ENCODE data around the gene NKX6-2.
"Not testable (repeated sequence)": the region's sequence is repeated elsewhere in the genome, so short reads cannot be mapped to it uniquely, and the experiment has no call there.

The NKX6-2 gene

DNA sequence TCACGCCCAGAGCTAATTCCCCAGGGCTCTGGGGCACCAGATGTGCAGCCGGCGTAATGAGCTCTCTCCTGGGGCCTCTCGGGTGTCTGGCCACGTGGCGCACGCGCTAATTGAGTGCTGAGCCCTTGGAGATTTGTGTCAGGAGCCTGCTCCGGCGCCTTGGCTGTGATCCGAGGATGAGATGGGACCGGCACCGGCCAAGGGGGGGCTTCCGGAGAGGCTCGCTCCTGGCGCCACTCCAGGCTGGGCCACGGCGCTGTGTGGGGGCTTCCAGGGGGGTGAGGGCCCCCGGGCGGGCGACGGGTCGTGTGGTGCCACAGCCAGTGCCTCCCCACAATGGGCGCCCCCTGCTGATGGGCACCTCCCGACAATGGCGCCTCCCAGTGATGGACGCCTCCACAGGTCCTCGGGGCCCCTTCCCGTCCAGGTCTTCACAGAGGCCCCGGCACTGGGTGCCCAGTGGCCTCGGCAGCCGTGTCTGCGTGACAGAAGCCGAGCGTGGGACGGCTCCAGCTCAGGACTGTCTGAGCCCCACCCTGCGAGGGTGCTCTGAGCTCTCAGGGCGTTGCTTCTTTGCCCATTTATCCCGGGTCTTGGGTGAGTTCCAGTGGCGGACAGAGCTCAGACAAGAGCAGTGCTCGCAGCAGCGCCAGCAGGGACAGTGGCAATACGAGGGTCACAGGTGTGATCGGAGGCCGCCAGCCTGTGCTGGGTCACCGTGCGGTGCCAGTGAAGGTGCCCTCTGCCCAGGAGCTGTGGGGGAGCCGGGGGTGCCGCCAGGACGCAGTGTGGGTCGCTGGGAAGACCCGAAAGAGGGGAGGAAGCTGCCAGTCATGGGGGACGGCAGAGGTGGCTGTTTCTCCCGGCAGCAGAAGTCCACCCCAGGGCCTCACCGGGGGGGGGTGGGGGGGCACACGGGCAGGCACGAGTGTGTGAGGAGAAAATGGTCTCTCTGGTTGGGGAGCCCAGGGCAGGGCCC, 8.2 kb upstream of the NKX6-2 start:
- no peak for FAIRE-seq

GRCh38 chr10:132793213-132793612, 7.3 kb upstream of the NKX6-2 start:
- FAIRE-seq, result no peak

DNA sequence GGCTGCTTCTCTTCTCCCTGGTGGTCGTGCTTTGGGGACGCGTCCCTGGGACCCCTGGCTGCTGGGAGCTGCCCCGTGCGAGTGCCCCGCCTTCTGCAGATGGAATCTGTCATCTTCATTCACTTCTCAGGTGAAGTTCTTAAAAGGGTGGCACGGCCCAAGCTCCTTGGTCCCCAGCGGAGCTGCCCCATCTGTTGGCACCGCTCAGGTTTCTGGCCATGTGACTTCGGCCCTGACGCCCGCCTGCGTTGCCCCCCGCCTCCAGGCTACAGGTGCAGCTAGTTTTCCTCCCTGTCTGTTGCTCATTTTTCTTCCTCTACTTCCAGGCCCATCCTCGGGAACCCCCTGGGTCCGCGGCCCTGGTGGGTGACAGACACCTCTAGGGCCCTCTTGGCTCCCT, 6.8 kb upstream of the NKX6-2 start:
- no peak for FAIRE-seq

DNA sequence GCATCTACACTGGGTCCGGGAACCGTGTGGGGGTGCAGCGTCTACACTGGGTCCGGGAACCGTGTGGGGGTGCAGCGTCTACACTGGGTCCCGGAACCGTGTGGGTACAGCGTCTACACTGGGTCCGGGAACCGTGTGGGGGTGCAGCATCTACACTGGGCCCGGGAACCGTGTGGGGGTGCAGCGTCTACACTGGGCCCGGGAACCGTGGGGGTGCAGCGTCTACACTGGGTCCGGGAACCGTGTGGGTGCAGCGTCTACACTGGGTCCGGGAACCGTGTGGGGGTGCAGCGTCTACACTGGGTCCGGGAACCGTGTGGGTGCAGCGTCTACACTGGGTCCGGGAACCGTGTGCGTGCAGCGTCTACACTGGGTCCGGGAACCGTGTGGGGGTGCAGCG, 6.2 kb upstream of the NKX6-2 start:
- FAIRE-seq, result not testable (repeated sequence)

GRCh38 chr10:132790934-132791829, 5.2 kb upstream of the NKX6-2 start:
- no peak for FAIRE-seq

DNA sequence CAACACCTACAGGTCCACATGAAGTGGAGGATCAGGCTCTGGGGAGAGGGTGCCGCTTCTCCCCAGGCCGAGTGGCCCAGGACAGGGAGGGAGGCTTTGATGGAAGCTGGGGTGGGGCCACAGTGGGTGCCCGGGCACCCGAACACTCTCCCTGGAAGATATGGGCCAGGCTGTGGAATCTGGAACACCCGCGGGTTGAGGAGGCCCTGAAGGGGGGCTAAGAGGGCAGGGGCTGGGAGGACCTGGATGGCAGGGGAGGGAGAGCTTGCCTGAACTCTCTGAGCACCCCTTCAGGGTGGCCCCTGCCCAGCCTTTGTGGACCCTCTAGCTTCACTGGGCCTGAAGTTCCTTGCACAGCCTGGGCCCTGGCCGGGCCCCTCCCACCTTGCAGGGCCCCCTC, 4.5 kb upstream of the NKX6-2 start:
- no peak for FAIRE-seq

- FAIRE-seq, result no peak
Observed at GRCh38 chr10:132789659-132790148, 3.8 kb upstream of the NKX6-2 start.

DNA sequence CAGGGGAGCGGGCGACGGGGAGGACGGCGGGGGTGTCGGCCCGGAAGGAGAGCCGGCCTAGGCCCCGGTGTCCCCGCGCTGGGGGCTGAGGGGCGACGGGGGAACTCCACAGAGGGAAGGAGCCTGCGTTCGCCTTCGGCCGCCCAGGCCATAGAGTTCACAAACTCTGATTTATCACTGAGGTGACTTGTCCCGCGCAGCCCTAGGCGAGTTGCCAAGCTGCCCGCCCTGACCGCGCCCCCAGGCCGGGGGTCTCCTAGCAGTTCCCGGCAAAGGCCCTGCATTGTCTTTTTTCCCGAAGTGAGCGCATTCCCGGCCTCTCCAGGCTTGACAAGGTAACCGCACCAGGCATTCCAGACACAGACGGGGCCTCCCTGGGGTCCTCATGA, 2.9 kb upstream of the NKX6-2 start:
- no peak for FAIRE-seq

DNA sequence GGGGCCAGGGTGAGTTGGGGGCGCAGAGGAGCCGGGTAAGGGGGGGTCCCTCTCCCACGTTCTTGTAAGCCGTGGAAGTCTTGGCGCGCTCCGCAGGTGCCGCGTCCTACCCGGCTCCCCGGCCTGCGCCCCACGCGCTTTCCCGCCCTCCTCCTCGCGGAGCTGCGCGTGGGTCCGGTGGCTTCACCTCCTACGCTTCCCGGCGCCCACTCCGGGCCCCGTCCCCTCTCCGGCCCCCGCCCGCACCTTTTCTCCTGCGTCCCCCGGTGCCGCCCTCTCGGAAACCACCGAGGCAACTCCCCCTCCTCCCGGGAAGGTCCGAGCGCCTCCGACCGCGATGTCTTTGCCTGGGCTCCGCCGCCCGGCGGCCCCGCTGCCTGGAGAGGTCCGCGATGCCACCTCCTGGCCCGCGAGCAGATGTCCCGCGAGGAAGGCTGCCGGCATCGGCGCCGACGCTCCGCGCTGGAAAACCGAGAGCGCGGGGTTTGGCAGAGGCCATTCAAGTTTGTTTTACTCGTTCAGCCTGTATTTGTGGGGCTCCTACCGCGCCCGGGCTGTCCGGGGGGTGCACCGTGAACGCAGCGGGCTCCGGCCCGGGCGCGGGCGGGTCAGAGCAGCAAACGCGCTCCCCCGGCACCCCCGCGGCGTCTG, 2.4 kb upstream of the NKX6-2 start:
- no peak for FAIRE-seq

GRCh38 chr10:132787495-132788179, 1.7 kb upstream of the NKX6-2 start:
- FAIRE-seq, result no peak

GRCh38 chr10:132786884-132787494, 1.0 kb upstream of the NKX6-2 start:
- no peak for FAIRE-seq

DNA sequence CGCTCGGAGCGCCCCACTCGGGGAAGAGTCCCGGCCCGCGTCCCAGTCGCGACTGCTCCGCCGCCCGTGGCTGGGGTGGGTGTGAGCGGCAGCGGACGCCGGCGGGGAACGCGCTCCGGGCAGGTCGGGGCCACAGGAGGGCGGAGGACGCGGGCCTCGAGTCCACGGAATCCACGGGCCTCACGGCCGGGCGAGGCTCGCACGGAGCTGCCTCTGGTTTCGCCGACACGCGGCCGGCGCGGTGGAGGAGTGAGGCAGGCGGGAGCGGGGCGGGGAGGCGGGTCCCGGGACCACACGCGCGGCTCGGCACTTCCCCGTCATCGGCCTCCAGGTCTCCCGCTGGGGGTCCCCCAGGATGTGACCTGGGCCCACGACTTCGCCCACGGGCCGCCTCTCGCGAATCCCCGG, 533 bp upstream of the NKX6-2 start:
- FAIRE-seq, result no peak

DNA sequence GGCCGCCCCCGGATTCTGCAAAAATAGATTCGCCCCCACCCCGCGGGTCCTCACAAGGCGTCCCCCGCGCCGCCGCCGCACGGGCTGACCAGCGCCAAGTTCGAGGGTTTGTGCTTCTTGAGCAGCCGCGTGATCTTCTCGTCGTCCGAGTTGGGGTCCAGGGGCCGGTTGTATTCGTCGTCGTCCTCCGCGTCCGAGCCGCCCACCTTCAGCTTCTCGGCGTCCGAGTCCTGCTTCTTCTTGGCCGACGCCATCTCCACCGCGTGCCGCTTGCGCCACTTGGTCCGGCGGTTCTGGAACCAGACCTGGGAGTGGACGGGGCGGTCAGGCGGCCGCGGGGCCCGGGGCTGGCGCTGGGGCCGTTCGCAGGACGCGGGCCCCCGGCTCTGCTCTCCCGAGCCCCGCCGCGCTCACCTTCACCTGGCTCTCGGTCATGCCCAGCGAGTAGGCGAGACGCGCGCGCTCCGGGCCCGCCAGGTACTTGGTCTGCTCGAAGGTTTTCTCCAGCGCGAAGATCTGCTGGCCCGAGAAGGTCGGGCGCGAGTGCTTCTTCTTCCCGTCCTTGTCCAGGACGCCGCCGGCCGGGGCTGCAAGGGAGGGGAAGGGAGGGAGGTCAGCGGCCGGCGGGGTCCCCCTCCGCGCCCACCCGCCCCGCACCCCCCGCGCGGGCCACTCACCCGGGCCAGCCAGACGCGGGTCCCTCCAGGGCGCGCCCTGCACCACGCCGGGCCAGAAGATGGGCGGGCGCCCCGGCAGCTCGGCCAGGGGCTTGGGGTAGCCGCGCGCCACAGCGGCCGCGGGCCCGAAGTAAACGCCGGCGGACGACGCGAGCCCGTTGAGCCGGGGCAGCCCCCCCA, 853 bp downstream of the NKX6-2 start:
- FAIRE-seq, result no peak

- FAIRE-seq, result no peak
Observed at GRCh38 chr10:132783940-132784865, 1.7 kb downstream of the NKX6-2 start.

DNA sequence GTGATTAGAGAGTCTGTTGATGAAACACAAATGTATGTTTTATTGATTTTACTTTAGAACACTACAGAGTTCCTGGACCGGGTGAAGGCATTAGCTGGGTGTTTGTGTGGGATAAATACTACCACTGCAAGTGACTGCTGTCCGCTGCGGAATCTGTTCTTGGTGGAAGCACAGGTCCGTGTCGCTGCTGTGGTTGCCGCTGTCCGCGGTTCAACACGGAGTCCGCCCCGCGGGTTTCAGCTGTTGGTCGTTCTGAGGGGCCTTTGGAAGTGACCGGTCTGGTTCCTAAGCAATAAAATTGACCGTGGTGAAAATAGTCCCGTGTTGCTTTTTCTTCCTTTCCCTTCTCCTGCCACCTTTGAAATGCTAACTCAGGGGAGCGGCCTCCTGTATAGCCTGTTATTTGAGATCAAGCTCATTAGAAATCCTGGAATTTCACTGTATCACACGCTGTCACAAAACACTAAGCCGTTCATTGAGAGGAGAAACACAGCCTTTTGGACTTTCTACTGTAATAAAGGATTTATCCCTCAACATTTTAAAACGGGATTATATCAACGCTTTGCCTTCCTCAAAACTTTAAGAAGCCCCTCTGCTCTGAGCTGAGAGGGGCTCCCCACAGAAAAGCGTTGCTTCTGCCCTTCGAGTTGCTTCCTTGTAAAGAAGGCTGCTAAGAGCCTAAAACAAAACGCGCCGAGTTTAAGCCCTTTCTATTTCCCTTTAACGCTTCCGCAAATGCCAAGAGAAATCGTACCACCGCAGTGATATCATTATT, 2.6 kb downstream of the NKX6-2 start:
- FAIRE-seq, result no peak

- FAIRE-seq, result no peak
Observed at GRCh38 chr10:132781556-132781955, 4.4 kb downstream of the NKX6-2 start.

DNA sequence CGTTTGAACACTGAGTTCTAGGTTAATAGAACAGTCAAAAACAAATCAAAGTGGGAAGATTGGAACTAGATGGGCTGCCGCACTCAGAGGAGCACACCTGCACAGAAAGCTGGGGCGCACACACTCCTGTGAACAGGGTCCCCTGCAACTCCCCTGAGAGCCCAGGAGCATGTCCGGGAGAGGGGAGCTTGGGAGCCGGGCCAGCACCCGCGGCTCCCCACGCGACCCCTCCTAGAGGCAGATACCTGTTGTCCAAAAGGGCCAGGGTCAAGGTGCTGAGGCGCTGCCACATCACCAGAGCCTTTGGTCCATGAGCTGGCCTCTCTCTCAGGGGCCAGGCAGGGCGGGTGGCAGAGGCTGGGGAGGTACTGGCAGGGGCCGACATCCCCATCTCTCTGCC, 5.6 kb downstream of the NKX6-2 start:
- FAIRE-seq, result no peak

DNA sequence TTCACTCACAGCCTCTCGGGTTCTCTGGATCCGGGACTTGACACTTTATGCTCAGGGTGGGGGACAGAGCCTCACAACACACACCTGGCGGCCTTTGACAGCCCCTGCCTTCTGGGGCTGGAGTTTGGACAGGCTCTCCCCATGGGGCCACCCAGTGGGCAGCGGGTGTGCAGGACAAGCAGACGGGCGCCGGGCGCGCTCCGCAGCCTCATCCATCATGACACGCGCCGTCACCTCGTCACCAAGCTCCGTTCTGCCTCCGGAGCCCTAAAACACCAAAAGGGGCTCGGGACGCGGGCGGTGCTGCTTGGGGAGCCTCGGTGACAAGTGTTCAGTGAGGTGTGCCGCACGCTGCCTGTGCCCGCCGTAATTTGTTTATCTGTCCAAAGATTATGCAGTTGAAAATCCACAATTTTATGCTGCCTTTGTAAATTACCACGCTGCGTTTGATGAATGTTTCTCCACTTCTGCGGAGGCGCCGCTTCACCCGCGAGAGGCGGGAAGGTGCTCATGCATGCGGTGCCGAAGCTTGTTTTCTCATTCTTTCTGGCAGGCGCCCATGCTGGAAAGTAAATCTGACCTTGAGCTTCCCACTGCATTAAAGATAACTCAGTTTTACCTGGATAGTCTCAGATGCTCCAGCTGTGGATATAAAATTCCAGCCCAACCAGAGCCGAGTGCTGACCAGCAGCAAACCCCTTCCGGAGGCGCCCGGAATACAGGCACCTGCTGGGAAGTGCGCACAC, 6.2 kb downstream of the NKX6-2 start:
- no peak for FAIRE-seq
